ENCODE results near the gene CUEDC1. TPM values are rescaled to one million over a fixed set of nuclear protein-coding genes. Genes with fewer than 3 reads are reported as not detected.

CUEDC1 gene
- total and polyA plus RNA-seq, 2 of the 13 experiments (the other 11 are each of a cell fraction or from before 2014, with no cell fraction given) = 7.4 to 12.9 TPM

DNA sequence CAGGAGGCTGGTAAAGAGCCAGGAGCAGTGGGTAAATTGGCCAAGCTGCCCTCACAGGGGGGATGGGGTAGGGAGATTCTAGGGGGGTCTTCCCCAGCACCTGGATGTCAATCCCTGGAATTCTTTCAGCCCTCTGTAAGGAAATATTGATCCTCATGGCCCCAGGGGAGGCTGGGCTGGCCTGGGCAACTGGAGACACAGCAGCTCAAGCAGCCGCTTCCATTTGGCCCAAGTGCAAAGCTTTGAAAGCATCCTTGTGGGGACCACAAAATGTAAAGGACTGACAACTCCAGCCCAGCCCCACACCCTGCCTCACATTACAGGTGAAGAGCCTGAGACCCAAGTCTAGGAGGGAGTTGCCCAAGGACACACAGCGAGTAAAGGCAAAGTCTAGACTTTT is 66.0 kb downstream of the CUEDC1 start:
- CTCF ChIA-PET (ENCODE audit: low intra/inter-chr PET ratio, low total read pairs) = no interaction called here

DNA sequence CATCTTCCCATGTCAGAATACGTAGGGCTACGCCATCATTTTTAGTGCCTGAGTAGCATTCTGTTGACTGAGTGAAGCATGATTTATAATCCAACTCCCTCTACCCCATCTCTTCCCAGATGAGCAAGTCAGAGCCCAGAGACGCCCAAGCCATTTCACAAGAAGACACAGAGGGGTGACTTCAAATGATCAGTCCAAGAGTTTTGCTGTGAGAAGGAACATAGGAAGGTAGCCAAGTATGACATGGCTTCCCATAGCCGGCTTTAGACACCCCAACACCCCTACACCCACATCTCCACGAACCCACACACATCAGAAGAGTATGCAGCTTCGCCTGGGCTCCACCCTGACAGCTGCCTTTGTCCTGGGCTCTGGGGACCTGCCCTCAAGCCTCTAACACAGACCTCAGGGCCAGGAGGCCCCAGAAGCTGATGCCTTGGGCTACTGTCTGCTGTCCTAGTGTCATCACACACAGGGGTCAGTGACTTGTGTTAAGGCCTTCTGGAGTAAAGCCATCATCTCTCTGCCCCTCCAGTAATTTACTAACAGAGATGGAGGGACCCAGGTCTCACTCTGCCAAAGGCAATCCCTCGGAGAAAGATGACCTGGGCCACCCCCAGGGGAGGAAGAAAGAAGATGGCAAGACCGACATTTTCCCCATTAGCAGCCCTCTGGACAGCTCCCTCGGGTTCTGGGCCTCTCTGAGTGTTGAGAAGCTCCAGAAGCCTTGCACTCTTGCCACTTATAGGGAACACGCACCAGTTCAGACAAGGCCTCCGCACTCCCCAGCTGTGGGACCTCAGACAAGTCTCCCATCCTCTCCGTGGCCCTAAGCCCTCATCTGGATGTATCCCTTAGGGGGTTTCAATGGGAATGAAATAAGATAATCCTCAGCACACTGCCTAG is 66.6 kb downstream of the CUEDC1 start:
- in situ Hi-C loops (cut with HindIII; ENCODE audit: extremely low pct_ligation_motif_present, low pct_unique_long_range_greater_than_20kb) (no loop called here), intact Hi-C loops (cut with micrococcal nuclease; ENCODE audit: unreplicated experiment) (no loop called here)
- Histone ChIP-seq H3K9me3 (ENCODE audit: low read length) (no peaks in the 10 kb centered on the region), H3K79me2 (ENCODE audit: insufficient read depth, low read length) (no peaks in the 10 kb centered on the region), H2AFZ (ENCODE audit: low read length) (no peak overlapping the region), H3K4me1 (ENCODE audit: insufficient read depth, low read length) (peaks cover 36% of the 10 kb centered on the region), H3K4me2 (ENCODE audit: low read depth, low read length) (no peak overlapping the region), H4K20me1 (ENCODE audit: insufficient read depth, low read length) (no peaks in the 10 kb centered on the region), H3K27ac (ENCODE audit: extremely low read length, insufficient read depth, low read length) (no peak overlapping the region), H3K27me3 (ENCODE audit: control insufficient read depth in 1 of 2, insufficient read depth in 2 of 2, low read length in 2 of 2) (no peaks in the 10 kb centered on the region; a peak in 1 of 5 replicates), H3K9ac (ENCODE audit: insufficient read depth, low read depth, low read length) (no peak overlapping the region), H3K4me3 (replicated peaks in 1 of 3; ENCODE audit: insufficient read depth in 1 of 3, low read depth in 2 of 3, low read length in 3 of 3) (no peak overlapping the region), H3K36me3 (replicated peaks in 1 of 2; ENCODE audit: control insufficient read depth in 1 of 2, insufficient read depth in 2 of 2, low read length in 2 of 2) (peaks cover 0 to 2% of the 10 kb centered on the region in 2 experiments; a peak in 1 of 5 replicates)
- ChIA-PET POLR2A (interaction anchor here (2.7 kb wide), 1 partner anchor 15 kb away, joined by 6 read pairs; no protein-coding TSS in a partner anchor), CTCF (ENCODE audit: low intra/inter-chr PET ratio, low total read pairs) (no interaction called here)
- no peak for FAIRE-seq
- no peak for TF ChIP-seq ARID2 (CRISPR knock-in tag; IDR thresholded peaks at IDR 0.05; ENCODE audit: borderline replicate concordance)
- no peak for TF ChIP-seq GATAD1 (CRISPR knock-in tag; IDR thresholded peaks at IDR 0.05)
- TF ChIP-seq ZMYM2 (CRISPR knock-in tag; IDR thresholded peaks at IDR 0.05) = no peak
- TF ChIP-seq ZBTB20 (CRISPR knock-in tag; IDR thresholded peaks at IDR 0.05; ENCODE audit: borderline replicate concordance, low read depth) = no peak
- no peak for TF ChIP-seq NAIF1 (CRISPR knock-in tag; IDR thresholded peaks at IDR 0.05; ENCODE audit: borderline replicate concordance)
- TF ChIP-seq ZNF547 (CRISPR knock-in tag; IDR thresholded peaks at IDR 0.05) = no peak
- TF ChIP-seq NBN (conservative IDR thresholded peaks at IDR 0.05) = no peak
- TF ChIP-seq BRD4 (CRISPR knock-in tag; IDR thresholded peaks at IDR 0.05) = no peak
- TF ChIP-seq RORA (CRISPR knock-in tag; IDR thresholded peaks at IDR 0.05) = no peak
- no peak for TF ChIP-seq ZNF275 (CRISPR knock-in tag; IDR thresholded peaks at IDR 0.05; ENCODE audit: borderline replicate concordance)
- BruUV-seq (replicated peaks) = no TSS peak
- DNase-seq (ENCODE audit: low spot score) = no peak
- WGBS (ENCODE audit: low lambda C conversion rate) = 80% methylated on average over 12 of the region's 12 CpGs
- ATAC-seq = no peak

More for the DNA sequence above, 66.0 kb downstream of the CUEDC1 start:
- H3K4me2 ChIP-seq (ENCODE audit: low read depth, low read length) = no peak overlapping the region
- in situ Hi-C loops (cut with HindIII; ENCODE audit: extremely low pct_ligation_motif_present, low pct_unique_long_range_greater_than_20kb) = no loop called here
- BruUV-seq (replicated peaks) = no TSS peak
- FAIRE-seq (no peak), ATAC-seq (no peak), DNase-seq (ENCODE audit: low spot score) (no peak)
- peaks cover 0 to 2% of the 10 kb centered on the region in 2 experiments; a peak in 1 of 5 replicates for H3K36me3 ChIP-seq (replicated peaks in 1 of 2; ENCODE audit: control insufficient read depth in 1 of 2, insufficient read depth in 2 of 2, low read length in 2 of 2)
- no peak overlapping the region for H3K4me3 ChIP-seq (replicated peaks in 1 of 3; ENCODE audit: insufficient read depth in 1 of 3, low read depth in 2 of 3, low read length in 3 of 3)
- no peaks in the 10 kb centered on the region for H3K79me2 ChIP-seq (ENCODE audit: insufficient read depth, low read length)
- intact Hi-C loops (cut with micrococcal nuclease; ENCODE audit: unreplicated experiment) = no loop called here
- no peak for TF ChIP-seq SMARCE1 (IDR thresholded peaks at IDR 0.05; ENCODE audit: borderline replicate concordance)
- TF ChIP-seq, protein P1, sequence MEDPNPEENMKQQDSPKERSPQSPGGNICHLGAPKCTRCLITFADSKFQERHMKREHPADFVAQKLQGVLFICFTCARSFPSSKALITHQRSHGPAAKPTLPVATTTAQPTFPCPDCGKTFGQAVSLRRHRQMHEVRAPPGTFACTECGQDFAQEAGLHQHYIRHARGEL (CRISPR knock-in tag; IDR thresholded peaks at IDR 0.05) = 0 out of 2 replicates have a peak, but pooled peaks have one; percentile 24
- peaks cover 43% of the 10 kb centered on the region for H3K4me1 ChIP-seq (ENCODE audit: insufficient read depth, low read length)
- 93% methylated on average over 2 of the region's 2 CpGs for WGBS (ENCODE audit: low lambda C conversion rate)
- H4K20me1 ChIP-seq (ENCODE audit: insufficient read depth, low read length) = no peaks in the 10 kb centered on the region
- H3K9me3 ChIP-seq (ENCODE audit: low read length) = no peaks in the 10 kb centered on the region
- no peak overlapping the region for H2AFZ ChIP-seq (ENCODE audit: low read length)
- H3K27ac ChIP-seq (ENCODE audit: extremely low read length, insufficient read depth, low read length) = no peak overlapping the region
- H3K27me3 ChIP-seq (ENCODE audit: control insufficient read depth in 1 of 2, insufficient read depth in 2 of 2, low read length in 2 of 2) = no peaks in the 10 kb centered on the region; a peak in 1 of 5 replicates
- H3K9ac ChIP-seq (ENCODE audit: insufficient read depth, low read depth, low read length) = no peak overlapping the region
- POLR2A ChIA-PET = interaction anchor here (1.2 to 2.7 kb wide), 3 partner anchors 14 to 105 kb away, joined by 3 to 6 read pairs (median 3); partner anchors contain the start of gene VEZF1

Data from HepG2 (cell line).